GM23338 (cell line): Measurements from ENCODE around the gene TOPAZ1.

Experiments used
- CREB1 ChIP-seq: fragments of 250-450 bp; sonication (Bioruptor Pico); IDR thresholded peaks from 2 replicates; pipeline ENCODE4 v1.5.0; 2020; ENCODE audit warnings: low read depth, mild to moderate bottlenecking, moderate library complexity
- CTCF ChIP-seq, 2 experiments: fragments of 200-600 bp in 1 of 2; sonication (generic) in 1 of 2; conservative IDR thresholded peaks; 2 replicates each; pipeline versions ENCODE4 v1.5.1 to v1.6.1; 2016 to 2017; ENCODE audit warnings: antibody characterized with exemption in 2 of 2, low read depth in 2 of 2, mild to moderate bottlenecking in 2 of 2, moderate library complexity in 1 of 2
- ETS1 ChIP-seq: IDR thresholded peaks from 2 replicates; pipeline ENCODE4 v1.6.1; 2016; ENCODE audit warnings: antibody characterized with exemption
- EZH2 ChIP-seq: fragments of 200-600 bp; sonication (generic); IDR thresholded peaks from one replicate; pipeline ENCODE4 v1.8.0; 2017; ENCODE audit warnings: antibody characterized with exemption, mild to moderate bottlenecking, low read depth; ENCODE audit not compliant: unreplicated experiment
- EZH2phosphoT487 ChIP-seq: fragments of 200-600 bp; sonication (generic); IDR thresholded peaks from one replicate; pipeline ENCODE4 v1.8.1; 2018; ENCODE audit warnings: antibody characterized with exemption; ENCODE audit not compliant: unreplicated experiment
- JUNB ChIP-seq: IDR thresholded peaks from one replicate; pipeline ENCODE4 v1.6.1; 2016; ENCODE audit warnings: antibody characterized with exemption; ENCODE audit not compliant: unreplicated experiment
- NANOG ChIP-seq: IDR thresholded peaks from 2 replicates; pipeline ENCODE4 v1.6.1; 2016; ENCODE audit warnings: antibody characterized with exemption, borderline replicate concordance
- POLR2AphosphoS5 ChIP-seq: IDR thresholded peaks from 2 replicates; pipeline ENCODE4 v1.6.1; 2016; ENCODE audit warnings: antibody characterized with exemption, low read depth
- REST ChIP-seq: IDR thresholded peaks from one replicate; pipeline ENCODE4 v1.6.1; 2018; ENCODE audit warnings: antibody characterized with exemption; ENCODE audit not compliant: unreplicated experiment
- STAT1 ChIP-seq: IDR thresholded peaks from one replicate; pipeline ENCODE4 v1.6.1; 2016; ENCODE audit warnings: antibody characterized with exemption; ENCODE audit not compliant: unreplicated experiment
- ZNF114 ChIP-seq: fragments of 250-450 bp; sonication (Bioruptor Pico); IDR thresholded peaks from 2 replicates; pipeline ENCODE4 v1.5.0; 2020; ENCODE audit warnings: mild to moderate bottlenecking, moderate library complexity
- ZNF331 ChIP-seq: fragments of 250-450 bp; sonication (Bioruptor Pico); IDR thresholded peaks from 2 replicates; pipeline ENCODE4 v1.5.0; 2020; ENCODE audit warnings: low read depth, mild to moderate bottlenecking, moderate library complexity
- ZNF462 ChIP-seq: fragments of 250-450 bp; sonication (Bioruptor Pico); IDR thresholded peaks from 2 replicates; pipeline ENCODE4 v1.5.0; 2020; ENCODE audit warnings: mild to moderate bottlenecking, moderate library complexity

- TF ChIP-seq CTCF (conservative IDR thresholded peaks at IDR 0.05; ENCODE audit: low read depth in 2 of 2) (no peak), EZH2 (no peak), REST (no peak), POLR2AphosphoS5 (no peak), JUNB (no peak), CREB1 (CRISPR knock-in tag) (no peak), EZH2phosphoT487 (no peak), STAT1 (no peak), ZNF462 (no peak), ETS1 (no peak), NANOG (no peak), ZNF114 (no peak), ZNF331 (no peak)
These were observed 88.8 kb downstream of the TOPAZ1 start for GRCh38 chr3:44330444-44330843.
